HUES64 (cell line): Measurements from ENCODE around the gene ATAD2B.

ENCODE experiments used
- H3K27ac ChIP-seq: 2 replicates; pipeline ENCODE4 v1.7.0; 2013; ENCODE audit warnings: low read depth, low read length, inconsistent platforms
- H3K27me3 ChIP-seq: 2 replicates; pipeline ENCODE4 v1.6.1; 2013; ENCODE audit warnings: mild to moderate bottlenecking, low read length; ENCODE audit not compliant: insufficient read depth
- H3K36me3 ChIP-seq: 2 replicates; pipeline ENCODE4 v1.6.1; 2013; ENCODE audit warnings: mild to moderate bottlenecking, low read length; ENCODE audit not compliant: insufficient read depth
- H3K4me1 ChIP-seq: 2 replicates; pipeline ENCODE4 v1.6.1; 2013; ENCODE audit warnings: mild to moderate bottlenecking, low read length, moderate library complexity; ENCODE audit not compliant: insufficient read depth
- H3K4me3 ChIP-seq: 2 replicates; pipeline ENCODE4 v1.5.1; 2013; ENCODE audit warnings: mild to moderate bottlenecking, low read length, moderate library complexity
- H3K9ac ChIP-seq: 2 replicates; pipeline ENCODE4 v1.6.1; 2013; ENCODE audit warnings: mild to moderate bottlenecking, low read depth, low read length
- H3K9me3 ChIP-seq: 2 replicates; pipeline ENCODE4 v1.6.1; 2013; ENCODE audit warnings: low read depth, low read length; ENCODE audit not compliant: insufficient read depth
- WGBS: fragments of 150-250, 120-280 bp; methylation state at CpG from one replicate; pipeline ENCODE4 v1.1.7; 2013; ENCODE audit warnings: missing lambda C conversion rate; 5-methylcytosine and 5-hydroxymethylcytosine counted together

The ATAD2B gene

DNA sequence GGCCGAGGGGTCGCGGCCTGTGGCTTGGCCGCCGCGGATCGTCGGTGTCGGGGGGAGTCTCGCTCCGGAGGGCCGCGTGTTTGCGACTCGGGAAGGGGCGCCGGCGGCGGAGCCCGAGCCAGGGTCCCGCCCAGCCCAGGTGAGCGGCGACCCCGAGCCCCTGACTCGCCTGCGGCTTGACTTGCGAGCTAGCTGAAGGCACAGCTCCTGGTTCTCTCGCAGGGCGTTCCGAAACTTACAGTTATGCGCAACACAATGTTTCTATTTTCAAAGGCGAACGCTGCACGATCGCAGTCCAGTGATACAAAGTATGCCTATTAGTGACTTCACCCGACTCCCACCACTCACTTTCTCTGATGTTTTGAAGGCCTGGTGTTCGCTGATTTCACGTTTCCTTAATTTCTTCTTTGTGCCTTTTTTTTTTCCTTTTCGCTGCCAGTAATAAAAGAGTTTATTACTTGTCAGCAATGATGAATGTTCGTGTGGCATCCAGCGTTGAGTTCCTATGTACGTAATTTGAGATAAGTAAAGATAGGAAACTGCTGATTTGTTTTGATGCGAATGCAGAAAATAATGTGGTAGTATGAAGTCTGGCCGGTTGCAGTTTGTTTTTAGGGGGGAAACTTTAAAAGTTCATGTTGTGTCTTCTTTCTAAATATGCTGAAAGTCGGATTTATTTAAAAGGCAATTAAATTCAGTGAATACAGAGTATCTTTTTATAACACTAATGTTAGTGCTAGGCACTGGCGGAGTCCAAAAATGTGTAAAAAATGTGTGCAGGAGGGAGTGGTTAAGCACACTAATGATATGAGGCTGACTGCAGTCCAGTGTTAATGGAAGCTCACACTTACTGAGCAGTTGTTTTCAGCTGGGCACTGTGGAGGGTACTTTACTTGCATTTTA lies 14.0 kb upstream of the ATAD2B start:
- H3K4me1 ChIP-seq, result peaks cover 13% of the 10 kb centered on the region; the same call in 1 of the 2 replicates

DNA sequence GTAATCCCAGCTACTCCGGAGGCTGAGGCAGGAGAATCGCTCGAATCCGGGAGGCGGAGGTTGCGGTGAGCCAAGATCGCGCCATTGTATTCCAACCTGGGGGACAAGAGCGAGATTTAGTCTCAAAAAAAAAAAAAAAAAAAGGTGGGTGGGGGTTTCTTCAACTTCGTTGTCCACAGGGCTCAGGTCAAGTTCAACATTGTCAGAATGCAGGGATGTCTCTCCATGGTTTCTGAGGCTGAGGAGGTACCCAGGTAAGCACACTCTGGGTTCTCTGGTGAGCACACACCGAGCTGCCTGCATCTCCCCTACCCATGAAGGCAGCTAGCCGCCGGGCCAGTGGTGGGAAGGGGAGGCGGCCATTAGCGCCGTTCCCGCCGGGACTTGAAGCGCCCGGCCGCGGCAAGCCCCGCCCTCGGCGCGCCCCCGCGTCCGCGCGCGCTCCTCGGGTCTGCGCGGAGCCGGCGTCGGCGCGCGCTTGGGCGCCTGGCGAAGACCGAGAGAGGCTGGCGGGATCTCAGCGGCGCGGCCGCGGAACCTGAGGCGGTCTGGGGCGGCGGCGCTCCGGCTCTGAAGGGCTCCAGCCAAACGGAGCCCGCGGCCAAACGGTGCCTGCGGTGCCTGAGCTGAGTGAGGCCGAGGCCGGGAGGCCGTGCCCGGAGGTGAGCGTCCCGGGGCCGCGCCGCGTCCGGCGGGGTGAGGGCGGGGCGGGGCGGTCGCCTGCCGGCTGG lies 13.2 kb upstream of the ATAD2B start, which contains the start of gene UBXN2A:
TSS of gene UBXN2A (plus strand) at position 477 of the 731 bp plus-strand sequence. CDS start 17,852 bp downstream, outside the sequence.
- 2% methylated on average over 77 of the region's 77 CpGs for WGBS

More for the DNA sequence above, 14.0 kb upstream of the ATAD2B start:
- no peaks in the 10 kb centered on the region for H3K36me3 ChIP-seq
- peak overlapping the region; percentile 85 for H3K4me3 ChIP-seq
- no peaks in the 10 kb centered on the region for H3K27me3 ChIP-seq
- H3K9me3 ChIP-seq, result no peaks in the 10 kb centered on the region
- WGBS, result 3% methylated on average over 45 of the region's 46 CpGs
- H3K27ac ChIP-seq, result peak overlapping the region; percentile 88; the same call in 1 of the 2 replicates
- H3K9ac ChIP-seq, result peak overlapping the region; percentile 90

DNA sequence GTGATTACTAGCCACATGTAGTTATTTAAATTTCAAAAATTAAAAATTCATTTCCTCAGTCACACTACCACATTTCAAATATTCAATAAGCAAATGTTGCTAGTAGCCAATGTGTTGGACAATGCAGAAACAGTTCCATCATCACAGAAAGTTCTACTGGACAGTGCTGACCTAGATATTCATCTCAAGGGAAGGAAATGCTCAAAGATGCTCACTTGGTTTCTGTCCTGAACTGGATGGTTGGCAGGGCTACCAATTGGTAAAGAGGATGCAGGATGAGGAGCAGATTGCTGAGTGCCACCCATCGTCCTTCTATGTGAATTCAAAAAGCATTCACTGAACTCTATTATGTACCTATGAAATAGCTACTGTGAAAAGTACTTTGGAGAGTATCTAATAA lies 7.3 kb upstream of the ATAD2B start:
- H3K9me3 ChIP-seq, result no peaks in the 10 kb centered on the region
- H3K36me3 ChIP-seq, result no peaks in the 10 kb centered on the region
- H3K27ac ChIP-seq, result no peak overlapping the region
- WGBS, result no CpG with 5 or more reads among the region's 1 CpG
- H3K27me3 ChIP-seq, result no peaks in the 10 kb centered on the region
- no peak overlapping the region for H3K4me3 ChIP-seq
- H3K4me1 ChIP-seq, result no peaks in the 10 kb centered on the region
- no peak overlapping the region for H3K9ac ChIP-seq

More for the DNA sequence above, 13.2 kb upstream of the ATAD2B start, which contains the start of gene UBXN2A:
- H3K4me3 ChIP-seq, result peak within 1 kb of the TSS; percentile 85
- H3K27ac ChIP-seq, result peak within 1 kb of the TSS; percentile 88; the same call in 1 of the 2 replicates
- no peaks in the 10 kb centered on the region for H3K36me3 ChIP-seq
- no peaks in the 10 kb centered on the region for H3K9me3 ChIP-seq
- peak within 1 kb of the TSS; percentile 90 for H3K9ac ChIP-seq
- peaks cover 12% of the 10 kb centered on the region; the same call in 1 of the 2 replicates for H3K4me1 ChIP-seq
- H3K27me3 ChIP-seq, result no peaks in the 10 kb centered on the region

DNA sequence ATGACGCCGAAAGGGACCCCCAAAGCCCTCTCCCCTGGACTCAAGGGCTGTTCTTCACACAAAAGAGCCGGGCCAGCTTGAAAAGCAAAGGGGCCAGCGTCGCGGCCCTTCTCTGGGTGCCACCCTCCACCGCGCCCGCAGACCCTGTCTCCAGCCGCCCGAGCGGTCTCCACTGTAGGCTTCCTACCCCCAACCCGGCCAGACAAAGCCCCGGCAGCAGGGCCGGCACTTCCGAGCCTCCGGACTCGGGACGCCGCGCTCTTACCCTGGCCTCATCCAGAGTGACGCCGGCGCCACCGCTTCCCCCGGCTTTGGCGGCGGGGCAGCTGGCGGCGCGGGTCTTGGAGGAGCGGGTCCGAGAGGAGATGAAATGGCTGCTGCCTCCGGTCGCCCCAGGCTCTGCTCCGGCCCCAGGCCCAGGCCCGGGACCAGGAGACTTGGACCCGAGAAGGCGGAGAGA lies 603 bp downstream of the ATAD2B start:
- peaks cover 16% of the 10 kb centered on the region for H3K4me1 ChIP-seq
- WGBS, result under 1% methylated on average over 39 of the region's 39 CpGs
- H3K9ac ChIP-seq, result peak overlapping the region; percentile 96
- peak overlapping the region; percentile 82 for H3K4me3 ChIP-seq
- H3K9me3 ChIP-seq, result no peaks in the 10 kb centered on the region
- H3K27me3 ChIP-seq, result no peaks in the 10 kb centered on the region
- peak overlapping the region; percentile 91 for H3K27ac ChIP-seq
- no peaks in the 10 kb centered on the region for H3K36me3 ChIP-seq

DNA sequence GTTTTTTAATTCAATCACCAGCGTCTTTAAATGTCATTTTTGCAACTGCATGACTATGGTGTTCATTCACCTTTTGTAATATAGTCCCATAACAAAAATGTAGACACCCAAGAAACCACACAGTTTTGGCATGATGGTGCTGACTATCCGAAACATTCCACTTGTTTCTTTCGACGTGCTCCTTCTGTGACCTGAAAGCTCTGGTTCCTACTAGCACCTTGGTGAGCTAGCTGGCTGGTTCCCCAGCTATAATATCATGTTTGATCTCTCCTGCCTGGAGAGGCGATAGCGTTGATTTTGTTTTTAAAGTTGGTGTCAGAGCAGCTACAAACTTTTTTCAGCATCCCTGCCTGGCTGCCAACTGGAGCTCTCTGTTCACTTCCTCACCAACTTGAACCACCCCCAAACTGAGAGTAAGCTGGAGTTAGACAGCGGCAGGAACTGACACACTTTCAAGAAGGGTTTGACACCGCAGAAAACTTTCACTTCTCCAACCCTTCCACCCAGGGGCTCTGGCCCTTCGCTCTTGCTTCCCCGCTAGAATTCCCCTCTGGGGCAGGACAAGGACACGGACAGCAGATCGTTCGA lies 1.1 kb downstream of the ATAD2B start:
- H3K36me3 ChIP-seq, result no peaks in the 10 kb centered on the region
- no peaks in the 10 kb centered on the region for H3K27me3 ChIP-seq
- H3K9me3 ChIP-seq, result no peaks in the 10 kb centered on the region
- H3K9ac ChIP-seq, result peak overlapping the region; percentile 96
- H3K4me3 ChIP-seq, result peak overlapping the region; percentile 82
- H3K4me1 ChIP-seq, result peaks cover 16% of the 10 kb centered on the region
- no peak overlapping the region for H3K27ac ChIP-seq
- 3% methylated on average over 13 of the region's 13 CpGs for WGBS

DNA sequence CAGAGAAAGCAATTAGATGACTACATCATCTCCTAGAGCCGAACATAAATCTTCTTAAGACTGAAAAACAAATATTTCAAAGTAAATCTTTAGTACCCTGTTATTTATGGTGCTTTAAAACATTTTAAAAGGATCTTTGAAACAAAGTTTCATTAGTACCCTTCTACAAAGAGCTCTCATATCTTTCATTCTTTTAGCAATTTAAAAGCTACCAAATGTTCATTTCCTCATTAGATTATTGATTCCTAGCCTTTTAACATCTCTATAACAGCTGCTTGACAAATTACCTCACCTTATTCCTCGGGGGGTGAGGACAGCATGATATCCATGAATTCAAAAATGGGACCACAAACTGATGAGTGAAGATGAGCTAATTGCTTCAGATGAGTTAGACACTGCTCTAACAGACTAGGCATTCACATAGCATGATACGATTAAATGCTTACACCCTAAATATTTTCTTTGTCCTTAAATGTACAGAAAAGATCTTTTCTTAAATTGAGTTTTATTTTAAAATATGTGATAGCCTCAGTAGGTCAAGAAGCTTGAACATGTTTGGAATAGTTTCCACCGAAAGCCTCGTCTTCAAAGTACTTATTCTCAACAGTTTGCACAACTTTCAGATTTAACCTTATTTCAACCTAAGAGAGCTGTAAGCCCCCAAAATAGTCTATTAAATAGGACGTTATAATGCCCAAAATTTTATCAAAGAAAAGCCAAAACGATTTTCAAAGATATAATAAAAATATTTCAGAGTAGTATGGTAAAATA lies 2.1 kb downstream of the ATAD2B start:
- Histone ChIP-seq H3K27me3 (no peaks in the 10 kb centered on the region), H3K9ac (no peak overlapping the region), H3K4me1 (peaks cover 16% of the 10 kb centered on the region), H3K9me3 (no peaks in the 10 kb centered on the region), H3K36me3 (no peaks in the 10 kb centered on the region), H3K4me3 (peak overlapping the region; percentile 82), H3K27ac (no peak overlapping the region)
- WGBS, result 94% methylated on average over 4 of the region's 7 CpGs

DNA sequence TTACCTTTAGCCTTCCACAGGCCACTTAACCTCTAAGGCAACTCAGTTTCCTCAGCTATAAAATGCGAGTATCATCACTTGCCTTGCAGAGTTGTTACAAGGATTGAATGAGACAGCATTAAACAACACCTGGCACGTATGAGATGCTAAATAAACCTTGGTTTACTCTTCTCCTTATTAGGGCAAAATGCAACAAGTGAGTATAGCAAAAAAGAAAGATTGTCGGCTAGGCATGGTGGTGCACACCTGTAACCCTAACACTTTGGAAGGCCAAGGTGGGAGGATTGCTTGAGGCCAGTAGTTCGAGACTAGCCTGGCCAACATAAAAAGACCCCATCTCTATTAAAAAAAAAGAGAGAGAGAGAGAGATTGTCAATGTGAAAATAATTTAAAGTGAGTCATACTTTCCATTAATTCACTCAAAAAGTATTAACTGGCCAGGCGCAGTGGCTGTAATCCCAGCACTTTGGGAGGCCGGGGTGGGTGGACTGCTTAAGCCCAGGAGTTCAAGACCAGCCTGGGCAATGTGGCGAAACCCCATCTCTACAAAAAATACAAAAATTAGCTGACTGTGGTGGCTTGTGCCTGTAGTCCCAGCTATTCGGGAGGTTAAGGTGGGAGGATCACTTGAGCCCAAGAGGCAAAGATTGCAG lies 8.0 kb downstream of the ATAD2B start:
- no peak overlapping the region for H3K27ac ChIP-seq
- WGBS, result 96% methylated on average over 7 of the region's 8 CpGs
- H3K9me3 ChIP-seq, result no peaks in the 10 kb centered on the region
- H3K36me3 ChIP-seq, result no peaks in the 10 kb centered on the region
- H3K4me3 ChIP-seq, result no peak overlapping the region
- peaks cover 14% of the 10 kb centered on the region for H3K4me1 ChIP-seq
- no peak overlapping the region for H3K9ac ChIP-seq
- H3K27me3 ChIP-seq, result no peaks in the 10 kb centered on the region

DNA sequence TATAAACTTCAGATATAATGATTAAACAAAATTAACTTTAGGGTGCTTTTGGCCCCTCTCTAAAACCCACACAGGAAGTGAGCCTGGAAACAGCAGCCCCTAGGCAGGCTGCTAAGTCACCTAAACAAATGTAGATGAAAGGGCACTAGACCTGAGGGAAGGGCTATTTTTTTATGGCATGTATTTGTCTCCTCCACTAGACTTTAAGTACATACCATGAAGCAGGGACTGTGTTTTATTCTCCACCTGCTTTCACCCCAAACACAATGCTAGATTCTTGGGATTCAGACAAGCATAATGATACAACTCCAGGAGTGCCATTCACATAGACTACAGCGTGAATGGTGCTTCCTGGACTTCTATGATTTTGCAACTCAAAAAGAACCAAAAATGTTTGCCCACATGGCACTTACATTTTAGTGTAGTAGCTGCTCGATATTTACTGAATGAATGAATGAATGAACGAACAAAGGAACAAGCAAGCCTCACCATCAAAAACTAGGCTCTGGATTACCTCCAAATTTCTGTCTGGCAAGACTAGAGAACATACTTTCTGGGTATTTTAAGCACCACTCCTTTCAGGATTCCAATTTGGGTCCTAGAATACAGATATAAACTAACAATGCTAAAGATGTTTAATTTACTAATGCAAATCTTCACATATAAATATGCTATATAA lies 10.1 kb downstream of the ATAD2B start:
- H3K4me3 ChIP-seq, result no peak overlapping the region
- 0 out of 2 replicates have a peak overlapping the region, but pooled peaks have one; percentile 20 for H3K9ac ChIP-seq
- no peaks in the 10 kb centered on the region for H3K9me3 ChIP-seq
- no peaks in the 10 kb centered on the region for H3K27me3 ChIP-seq
- H3K4me1 ChIP-seq, result peaks cover 14% of the 10 kb centered on the region
- 77% methylated on average over 3 of the region's 3 CpGs for WGBS
- no peaks in the 10 kb centered on the region for H3K36me3 ChIP-seq
- H3K27ac ChIP-seq, result no peak overlapping the region; the same call in 1 of the 2 replicates

DNA sequence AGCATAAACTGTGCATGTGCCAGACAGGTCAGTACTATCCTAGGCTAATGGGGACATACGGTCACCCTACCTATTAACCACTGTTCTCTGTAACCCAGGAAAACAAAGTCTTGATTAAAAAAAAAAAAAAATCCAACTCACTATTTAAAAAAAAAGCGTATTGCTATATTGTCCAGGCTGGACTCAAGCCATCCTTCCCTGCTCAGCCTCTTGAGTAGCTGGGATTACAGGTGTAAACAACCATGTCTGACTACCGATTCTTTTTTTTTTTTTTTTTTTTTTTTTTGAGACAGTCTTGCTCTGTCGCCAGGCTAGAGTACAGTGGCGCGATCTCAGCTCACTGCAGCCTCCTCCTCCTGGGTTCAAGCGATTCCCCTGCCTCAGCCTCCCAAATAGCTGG lies 11.6 kb downstream of the ATAD2B start:
- Histone ChIP-seq H3K9ac (no peak overlapping the region), H3K9me3 (no peaks in the 10 kb centered on the region), H3K4me1 (peaks cover 14% of the 10 kb centered on the region), H3K36me3 (no peaks in the 10 kb centered on the region), H3K27ac (no peak overlapping the region), H3K27me3 (no peaks in the 10 kb centered on the region), H3K4me3 (no peak overlapping the region)
- WGBS, result 98% methylated on average over 7 of the region's 7 CpGs
